ENCODE results near the gene SLC39A5.

Gene SLC39A5

DNA sequence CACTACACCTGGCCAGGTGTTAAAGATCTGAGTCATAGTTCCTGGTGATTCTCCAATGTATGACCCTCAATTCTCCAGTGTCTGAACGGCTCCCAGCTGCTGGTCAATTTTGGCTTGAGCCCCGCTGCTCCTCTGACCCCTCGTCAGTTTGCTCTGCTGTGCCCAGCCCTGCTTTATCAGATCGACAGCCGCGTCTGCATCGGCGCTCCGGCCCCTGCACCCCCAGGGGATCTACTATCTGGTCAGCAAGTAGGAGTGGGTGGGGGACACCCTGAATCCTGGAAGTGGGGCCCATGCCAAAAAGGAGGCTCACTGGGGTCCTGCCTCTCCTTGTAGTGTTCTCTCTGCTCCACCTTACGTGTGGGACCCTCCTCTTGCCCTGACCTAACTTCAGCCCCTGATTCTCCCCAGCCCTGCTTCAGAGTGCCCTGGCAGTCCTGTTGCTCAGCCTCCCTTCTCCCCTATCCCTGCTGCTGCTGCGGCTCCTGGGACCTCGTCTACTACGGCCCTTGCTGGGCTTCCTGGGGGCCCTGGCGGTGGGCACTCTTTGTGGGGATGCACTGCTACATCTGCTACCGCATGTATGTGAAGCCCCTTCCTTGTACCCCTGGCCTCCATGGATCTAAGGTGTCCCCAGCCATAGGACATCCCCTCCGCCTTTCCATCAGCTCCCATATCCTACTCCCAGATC lies 5.0 kb downstream of the SLC39A5 start:
- peaks cover 0 to 2% of the 10 kb centered on the region in 2 donors for H3K4me1 ChIP-seq (ENCODE audit: control insufficient read depth in 2 of 2, insufficient read depth in 1 of 2, low read depth in 1 of 2, low read length in 2 of 2)
- H3K14ac ChIP-seq (ENCODE audit: low read length) = no peak overlapping the region
- H2BK5ac ChIP-seq (ENCODE audit: low read length) = no peak overlapping the region
- no peak overlapping the region for H4K8ac ChIP-seq (ENCODE audit: low read depth, low read length)
- H3K4ac ChIP-seq (ENCODE audit: low read length) = no peak overlapping the region
- H2BK15ac ChIP-seq (ENCODE audit: low read length) = no peak overlapping the region
- H3K4me3 ChIP-seq (ENCODE audit: low read length in 2 of 2) = peak overlapping the region in 1 of 2 donors; percentile 32
- no peak overlapping the region for H2BK120ac ChIP-seq (ENCODE audit: low read depth, low read length)
- H2AFZ ChIP-seq (ENCODE audit: low read length) = no peak overlapping the region
- no peak overlapping the region for H3K4me2 ChIP-seq (ENCODE audit: insufficient read depth, low read length, poor library complexity, severe bottlenecking)
- no peaks in the 10 kb centered on the region for H3K27me3 ChIP-seq (ENCODE audit: control insufficient read depth in 3 of 3, insufficient read depth in 3 of 3, low read depth in 1 of 3, low read length in 3 of 3)
- H3K27ac ChIP-seq (replicated peaks; ENCODE audit: low read length) = no peak overlapping the region
- peak overlapping the region; percentile 70 for H3K9ac ChIP-seq (ENCODE audit: low read depth, low read length, poor library complexity)
- H3K18ac ChIP-seq (ENCODE audit: low read length) = no peak overlapping the region
- DNase-seq (ENCODE audit: low spot score) = no peak
- no peak overlapping the region for H3K23ac ChIP-seq (ENCODE audit: low read depth, low read length, poor library complexity)
- peak overlapping the region; percentile 7 for H2AK5ac ChIP-seq (ENCODE audit: low read depth, low read length)
- H2BK12ac ChIP-seq (ENCODE audit: low read length) = no peak overlapping the region
- WGBS, 2 donors (ENCODE audit: extremely low coverage in 2 of 2, insufficient read length in 2 of 2, insufficient replicate concordance in 1 of 2) = no CpG with 5 or more reads among the region's 16 CpGs
- H3K9me3 ChIP-seq (replicated peaks in 1 of 2; ENCODE audit: control insufficient read depth in 2 of 2, insufficient read depth in 1 of 2, low read depth in 1 of 2, low read length in 2 of 2) = peaks cover 0 to 2% of the 10 kb centered on the region in 2 donors
- peaks cover 21 to 37% of the 10 kb centered on the region in 2 donors for H3K36me3 ChIP-seq (replicated peaks in 1 of 2; ENCODE audit: control insufficient read depth in 2 of 2, insufficient read depth in 2 of 2, low read length in 2 of 2)
- no peaks in the 10 kb centered on the region for H3K79me1 ChIP-seq (ENCODE audit: low read depth, low read length)
- no peak overlapping the region for H4K91ac ChIP-seq (ENCODE audit: low read depth, low read length, poor library complexity)

DNA sequence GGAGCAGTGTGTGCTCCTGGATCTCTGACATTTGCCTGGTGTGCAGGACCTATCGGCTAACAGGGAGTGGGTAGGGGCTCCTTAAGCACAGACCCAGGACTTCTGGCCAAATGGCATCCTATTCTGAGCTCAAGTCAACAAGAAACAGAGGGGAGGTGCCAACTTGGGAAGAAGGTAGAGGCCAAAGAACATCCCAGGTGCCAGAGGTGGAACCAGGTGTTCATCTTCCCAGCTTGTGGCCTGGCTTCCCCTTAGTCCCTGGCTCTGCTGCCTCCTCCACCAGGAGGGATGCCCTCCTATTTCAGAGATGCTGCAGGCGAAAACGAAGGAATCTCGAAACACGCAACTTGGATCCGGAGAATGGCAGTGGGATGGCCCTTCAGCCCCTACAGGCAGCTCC lies 6.2 kb downstream of the SLC39A5 start:
- no peak overlapping the region for H2BK12ac ChIP-seq (ENCODE audit: low read length)
- H3K9me3 ChIP-seq (replicated peaks in 1 of 2; ENCODE audit: control insufficient read depth in 2 of 2, insufficient read depth in 1 of 2, low read depth in 1 of 2, low read length in 2 of 2) = peaks cover 0 to 2% of the 10 kb centered on the region in 2 donors
- no peak overlapping the region for H4K91ac ChIP-seq (ENCODE audit: low read depth, low read length, poor library complexity)
- H3K4me2 ChIP-seq (ENCODE audit: insufficient read depth, low read length, poor library complexity, severe bottlenecking) = no peak overlapping the region
- no peak overlapping the region for H2AFZ ChIP-seq (ENCODE audit: low read length)
- H3K27ac ChIP-seq (replicated peaks; ENCODE audit: low read length) = no peak overlapping the region
- H3K4me3 ChIP-seq (ENCODE audit: low read length in 2 of 2) = no peak overlapping the region
- H2BK15ac ChIP-seq (ENCODE audit: low read length) = no peak overlapping the region
- H3K27me3 ChIP-seq (ENCODE audit: control insufficient read depth in 3 of 3, insufficient read depth in 3 of 3, low read depth in 1 of 3, low read length in 3 of 3) = no peaks in the 10 kb centered on the region
- no peak overlapping the region for H3K4ac ChIP-seq (ENCODE audit: low read length)
- H3K36me3 ChIP-seq (replicated peaks in 1 of 2; ENCODE audit: control insufficient read depth in 2 of 2, insufficient read depth in 2 of 2, low read length in 2 of 2) = peaks cover 28 to 49% of the 10 kb centered on the region in 2 donors
- H3K4me1 ChIP-seq (ENCODE audit: control insufficient read depth in 2 of 2, insufficient read depth in 1 of 2, low read depth in 1 of 2, low read length in 2 of 2) = peaks cover 0 to 2% of the 10 kb centered on the region in 2 donors
- H2AK5ac ChIP-seq (ENCODE audit: low read depth, low read length) = no peak overlapping the region
- H4K8ac ChIP-seq (ENCODE audit: low read depth, low read length) = no peak overlapping the region
- DNase-seq (ENCODE audit: low spot score) = no peak
- WGBS, 2 donors (ENCODE audit: extremely low coverage in 2 of 2, insufficient read length in 2 of 2, insufficient replicate concordance in 1 of 2) = no CpG with 5 or more reads among the region's 6 CpGs
- H3K18ac ChIP-seq (ENCODE audit: low read length) = no peak overlapping the region
- H3K79me1 ChIP-seq (ENCODE audit: low read depth, low read length) = no peaks in the 10 kb centered on the region
- H2BK5ac ChIP-seq (ENCODE audit: low read length) = no peak overlapping the region
- no peak overlapping the region for H3K9ac ChIP-seq (ENCODE audit: low read depth, low read length, poor library complexity)
- no peak overlapping the region for H2BK120ac ChIP-seq (ENCODE audit: low read depth, low read length)
- H3K23ac ChIP-seq (ENCODE audit: low read depth, low read length, poor library complexity) = no peak overlapping the region
- no peak overlapping the region for H3K14ac ChIP-seq (ENCODE audit: low read length)

DNA sequence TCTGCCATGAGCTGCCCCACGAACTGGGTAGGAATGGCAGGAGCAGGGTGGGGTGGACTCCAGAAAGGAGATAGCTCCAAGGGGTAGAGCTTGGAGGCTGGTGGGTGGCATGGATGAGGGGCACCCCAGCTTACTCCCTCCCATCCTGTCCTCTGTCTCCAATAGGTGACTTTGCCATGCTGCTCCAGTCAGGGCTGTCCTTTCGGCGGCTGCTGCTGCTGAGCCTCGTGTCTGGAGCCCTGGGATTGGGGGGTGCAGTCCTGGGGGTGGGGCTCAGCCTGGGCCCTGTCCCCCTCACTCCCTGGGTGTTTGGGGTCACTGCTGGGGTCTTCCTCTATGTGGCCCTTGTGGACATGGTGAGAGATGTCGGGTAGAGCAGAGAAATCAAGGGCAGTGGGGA lies 7.1 kb downstream of the SLC39A5 start:
- DNase-seq (ENCODE audit: low spot score) = no peak
- Histone ChIP-seq H3K4me1 (ENCODE audit: control insufficient read depth in 2 of 2, insufficient read depth in 1 of 2, low read depth in 1 of 2, low read length in 2 of 2) (peaks cover 0 to 2% of the 10 kb centered on the region in 2 donors), H3K4ac (ENCODE audit: low read length) (no peak overlapping the region), H3K23ac (ENCODE audit: low read depth, low read length, poor library complexity) (no peak overlapping the region), H3K9ac (ENCODE audit: low read depth, low read length, poor library complexity) (no peak overlapping the region), H3K9me3 (replicated peaks in 1 of 2; ENCODE audit: control insufficient read depth in 2 of 2, insufficient read depth in 1 of 2, low read depth in 1 of 2, low read length in 2 of 2) (peaks cover 5 to 6% of the 10 kb centered on the region in 2 donors), H2BK15ac (ENCODE audit: low read length) (no peak overlapping the region), H2BK12ac (ENCODE audit: low read length) (no peak overlapping the region), H3K4me3 (ENCODE audit: low read length in 2 of 2) (no peak overlapping the region), H4K8ac (ENCODE audit: low read depth, low read length) (no peak overlapping the region), H4K91ac (ENCODE audit: low read depth, low read length, poor library complexity) (no peak overlapping the region), H2AK5ac (ENCODE audit: low read depth, low read length) (no peak overlapping the region), H3K27me3 (ENCODE audit: control insufficient read depth in 3 of 3, insufficient read depth in 3 of 3, low read depth in 1 of 3, low read length in 3 of 3) (no peaks in the 10 kb centered on the region), H3K18ac (ENCODE audit: low read length) (no peak overlapping the region), H3K79me1 (ENCODE audit: low read depth, low read length) (peaks cover 2% of the 10 kb centered on the region), H3K14ac (ENCODE audit: low read length) (no peak overlapping the region), H2BK120ac (ENCODE audit: low read depth, low read length) (no peak overlapping the region), H3K4me2 (ENCODE audit: insufficient read depth, low read length, poor library complexity, severe bottlenecking) (no peak overlapping the region), H3K27ac (replicated peaks; ENCODE audit: low read length) (no peak overlapping the region), H3K36me3 (replicated peaks in 1 of 2; ENCODE audit: control insufficient read depth in 2 of 2, insufficient read depth in 2 of 2, low read length in 2 of 2) (peaks cover 37 to 58% of the 10 kb centered on the region in 2 donors), H2BK5ac (ENCODE audit: low read length) (peak overlapping the region; percentile 39), H2AFZ (ENCODE audit: low read length) (no peak overlapping the region)
- whole genome bisulfite sequencing, 2 donors (ENCODE audit: extremely low coverage in 2 of 2, insufficient read length in 2 of 2, insufficient replicate concordance in 1 of 2) = no CpG with 5 or more reads among the region's 5 CpGs

DNA sequence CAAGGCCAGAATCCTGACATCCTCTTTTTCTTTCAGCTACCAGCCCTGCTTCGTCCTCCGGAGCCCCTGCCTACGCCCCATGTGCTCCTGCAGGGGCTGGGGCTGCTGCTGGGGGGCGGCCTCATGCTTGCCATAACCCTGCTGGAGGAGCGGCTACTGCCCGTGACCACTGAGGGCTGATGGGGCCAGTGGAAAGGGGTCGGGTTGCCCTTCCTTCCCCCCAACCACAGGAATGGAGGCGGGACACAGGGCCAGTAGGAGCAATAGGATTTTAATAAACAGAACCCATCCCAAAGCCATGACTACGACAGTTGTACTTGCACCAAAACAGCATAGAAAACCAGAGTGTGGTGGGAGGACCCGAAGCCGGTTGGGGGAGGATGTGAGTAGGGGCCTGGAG lies 7.7 kb downstream of the SLC39A5 start:
- Histone ChIP-seq H2AK5ac (ENCODE audit: low read depth, low read length) (no peak overlapping the region), H2BK120ac (ENCODE audit: low read depth, low read length) (no peak overlapping the region), H3K9me3 (replicated peaks in 1 of 2; ENCODE audit: control insufficient read depth in 2 of 2, insufficient read depth in 1 of 2, low read depth in 1 of 2, low read length in 2 of 2) (peaks cover 5 to 7% of the 10 kb centered on the region in 2 donors), H3K79me1 (ENCODE audit: low read depth, low read length) (peaks cover 4% of the 10 kb centered on the region), H3K4me3 (ENCODE audit: low read length in 2 of 2) (no peak overlapping the region), H3K4ac (ENCODE audit: low read length) (no peak overlapping the region), H2AFZ (ENCODE audit: low read length) (no peak overlapping the region), H3K9ac (ENCODE audit: low read depth, low read length, poor library complexity) (no peak overlapping the region), H3K4me1 (ENCODE audit: control insufficient read depth in 2 of 2, insufficient read depth in 1 of 2, low read depth in 1 of 2, low read length in 2 of 2) (peaks cover 0 to 2% of the 10 kb centered on the region in 2 donors), H3K4me2 (ENCODE audit: insufficient read depth, low read length, poor library complexity, severe bottlenecking) (no peak overlapping the region), H4K8ac (ENCODE audit: low read depth, low read length) (no peak overlapping the region), H4K91ac (ENCODE audit: low read depth, low read length, poor library complexity) (no peak overlapping the region), H3K36me3 (replicated peaks in 1 of 2; ENCODE audit: control insufficient read depth in 2 of 2, insufficient read depth in 2 of 2, low read length in 2 of 2) (peaks cover 39 to 64% of the 10 kb centered on the region in 2 donors), H2BK12ac (ENCODE audit: low read length) (no peak overlapping the region), H2BK5ac (ENCODE audit: low read length) (peak overlapping the region; percentile 39), H3K18ac (ENCODE audit: low read length) (no peak overlapping the region), H3K27me3 (ENCODE audit: control insufficient read depth in 3 of 3, insufficient read depth in 3 of 3, low read depth in 1 of 3, low read length in 3 of 3) (no peaks in the 10 kb centered on the region), H3K23ac (ENCODE audit: low read depth, low read length, poor library complexity) (no peak overlapping the region), H2BK15ac (ENCODE audit: low read length) (no peak overlapping the region), H3K14ac (ENCODE audit: low read length) (no peak overlapping the region), H3K27ac (replicated peaks; ENCODE audit: low read length) (no peak overlapping the region)
- no peak for DNase-seq (ENCODE audit: low spot score)
- WGBS, 2 donors (ENCODE audit: extremely low coverage in 2 of 2, insufficient read length in 2 of 2, insufficient replicate concordance in 1 of 2) = no CpG with 5 or more reads among the region's 11 CpGs
